Amniotic epithelial cell (primary cell): ENCODE data around the gene MRE11.

Source experiments
- DNase-seq: peaks from one replicate; pipeline ENCODE4 v3.0.0-alpha.2; 2010; ENCODE audit warnings: low read depth

The MRE11 gene

DNA sequence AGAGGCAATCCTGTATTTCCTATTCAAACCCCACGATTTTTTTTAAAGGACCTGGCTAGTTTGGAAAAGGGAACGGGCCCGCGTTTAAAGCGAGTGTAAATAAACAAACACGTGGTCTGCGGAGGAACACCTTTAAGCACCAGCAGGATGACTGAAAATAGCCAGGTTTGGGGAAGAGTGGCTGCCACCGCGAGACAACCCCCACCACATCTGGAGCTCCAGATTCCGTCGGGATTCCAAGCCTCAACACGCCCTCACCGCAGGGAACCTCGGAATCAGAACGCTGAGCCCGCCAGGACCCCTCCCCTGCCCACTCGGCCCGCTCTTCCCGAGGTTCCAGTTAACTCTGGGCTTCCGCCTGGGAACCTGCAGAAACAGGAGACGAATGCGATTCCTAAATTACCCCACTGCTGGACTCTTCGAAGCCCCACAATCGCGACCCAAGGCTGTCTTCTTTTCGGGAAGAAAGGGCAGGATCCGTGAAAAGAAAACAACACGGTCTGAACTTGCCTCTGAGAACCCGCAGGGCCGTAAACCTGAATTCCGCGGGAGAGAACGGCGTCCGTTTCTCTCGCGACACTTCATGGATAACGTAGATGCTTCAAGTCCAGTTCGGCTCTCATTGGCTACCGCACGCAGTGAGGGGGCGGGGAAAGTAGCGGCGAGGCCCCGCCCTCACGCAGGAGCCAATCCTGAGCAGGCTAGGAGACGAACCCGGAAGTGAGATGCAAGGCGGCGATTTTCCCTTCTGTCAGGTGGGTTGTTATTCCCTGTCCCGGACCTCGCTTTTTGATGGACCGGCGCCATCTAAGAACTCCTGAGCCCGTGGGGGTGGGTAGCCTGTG, at the start of gene MRE11, which contains the start of gene ANKRD49:
Gene MRE11, minus strand, starts transcription at position 564 of the 845 bp plus-strand sequence. CDS start 1,043 bp downstream, outside the sequence.
Gene ANKRD49, plus strand, starts transcription at position 704 of the 845 bp plus-strand sequence. CDS start 2,710 bp downstream, outside the sequence.
- DNase-seq, result peak; percentile 97

DNA sequence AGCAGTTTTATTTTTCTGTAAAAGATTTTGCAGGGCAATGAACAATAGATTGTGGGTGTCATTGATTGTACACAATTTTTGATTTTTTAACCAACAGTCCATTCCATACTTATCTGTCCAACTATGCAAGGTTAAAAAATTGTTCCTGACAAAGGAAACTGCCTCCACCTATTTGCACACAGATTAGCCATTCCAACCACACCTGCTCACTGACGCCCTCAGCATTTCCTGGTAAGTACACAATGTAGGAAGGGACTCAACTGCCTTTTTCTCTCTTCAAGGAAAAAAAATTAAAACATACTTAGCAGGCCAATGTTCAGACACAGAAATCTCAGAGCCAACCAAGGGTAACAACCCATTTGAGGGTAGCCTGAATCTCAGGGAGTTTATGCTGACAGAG, 45.8 kb upstream of the MRE11 start:
- no peak for DNase-seq

- DNase-seq, result peak; percentile 77
Observed at GRCh38 chr11:94537031-94537600, 43.5 kb upstream of the MRE11 start.

- no peak for DNase-seq
Observed at GRCh38 chr11:94536386-94536785, 42.7 kb upstream of the MRE11 start.

GRCh38 chr11:94533696-94534630, 40.3 kb upstream of the MRE11 start:
- no peak for DNase-seq

DNA sequence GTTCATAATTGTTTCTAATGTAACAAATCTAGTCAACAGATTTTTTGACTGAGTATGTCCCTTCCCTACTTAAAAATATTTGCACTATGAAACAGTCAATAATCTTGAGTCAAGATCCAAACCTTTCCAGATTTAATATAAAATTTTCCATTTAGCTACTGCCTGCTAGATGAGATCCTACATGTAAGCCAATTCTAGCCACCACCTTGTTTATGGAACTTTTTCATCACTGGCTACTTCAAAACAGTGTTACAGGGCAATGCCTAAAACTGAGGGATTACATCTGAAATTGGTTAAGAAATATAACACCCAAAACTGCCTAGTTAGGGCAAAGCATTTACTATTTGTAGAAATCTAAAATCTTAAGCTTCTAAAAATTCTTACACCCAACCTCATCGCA, 39.6 kb upstream of the MRE11 start:
- no peak for DNase-seq

GRCh38 chr11:94532211-94532610, 38.6 kb upstream of the MRE11 start:
- no peak for DNase-seq

DNA sequence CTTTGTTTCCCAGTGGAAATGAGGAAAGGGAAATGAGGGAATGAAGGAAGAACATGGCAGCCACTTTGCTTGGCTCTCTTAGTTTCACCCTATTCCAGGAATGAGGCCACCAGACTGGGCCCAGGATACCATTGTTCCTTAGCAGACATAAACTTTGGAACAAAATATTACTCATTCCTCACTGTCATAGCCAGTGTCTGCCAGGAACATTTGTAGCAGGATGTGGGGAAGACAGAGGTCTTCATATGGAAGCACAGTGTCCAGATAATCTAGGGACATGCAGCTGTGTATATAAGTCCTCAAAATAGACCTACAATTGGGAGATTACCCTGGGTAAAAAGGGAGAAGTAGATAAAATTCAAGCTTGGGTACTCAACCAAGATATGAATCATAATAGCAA, 34.9 kb upstream of the MRE11 start:
- DNase-seq, result no peak

DNA sequence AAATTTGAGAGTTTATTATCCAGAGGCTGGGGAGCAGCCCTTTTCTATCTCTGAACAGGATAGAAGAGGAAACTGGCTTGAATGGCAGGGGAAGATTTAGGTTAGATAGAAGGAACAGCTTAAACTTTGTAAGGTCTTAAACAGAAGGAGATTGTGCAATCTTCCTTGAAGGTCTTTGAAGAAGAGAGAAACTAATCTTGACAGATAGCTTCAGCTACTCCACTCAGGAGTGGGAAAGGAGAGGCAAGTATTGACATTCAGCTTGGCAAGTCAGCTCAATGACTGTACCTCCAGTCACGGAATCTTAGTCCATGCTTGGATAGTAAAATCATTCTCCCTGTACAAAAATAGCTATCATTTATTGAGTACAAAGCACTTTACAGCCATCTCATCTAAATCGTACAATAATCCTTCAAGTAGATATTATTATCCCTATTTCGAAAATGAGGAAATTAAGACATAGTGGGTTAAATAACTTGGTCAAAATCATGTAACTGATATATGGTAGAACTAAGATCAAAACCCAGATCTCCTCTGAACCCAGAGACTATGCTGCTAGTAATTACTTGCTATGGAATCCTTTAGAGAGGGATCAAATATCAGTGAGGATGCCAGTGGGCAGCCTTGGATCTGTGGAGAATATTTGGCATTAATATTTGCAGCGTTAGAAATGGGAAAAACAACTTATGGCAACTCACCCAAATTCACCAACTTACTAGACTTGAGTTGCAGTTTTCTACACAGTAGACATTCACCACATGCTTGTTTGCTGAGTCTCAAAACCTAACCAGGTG, 33.2 kb upstream of the MRE11 start:
- peak; percentile 30 for DNase-seq

DNA sequence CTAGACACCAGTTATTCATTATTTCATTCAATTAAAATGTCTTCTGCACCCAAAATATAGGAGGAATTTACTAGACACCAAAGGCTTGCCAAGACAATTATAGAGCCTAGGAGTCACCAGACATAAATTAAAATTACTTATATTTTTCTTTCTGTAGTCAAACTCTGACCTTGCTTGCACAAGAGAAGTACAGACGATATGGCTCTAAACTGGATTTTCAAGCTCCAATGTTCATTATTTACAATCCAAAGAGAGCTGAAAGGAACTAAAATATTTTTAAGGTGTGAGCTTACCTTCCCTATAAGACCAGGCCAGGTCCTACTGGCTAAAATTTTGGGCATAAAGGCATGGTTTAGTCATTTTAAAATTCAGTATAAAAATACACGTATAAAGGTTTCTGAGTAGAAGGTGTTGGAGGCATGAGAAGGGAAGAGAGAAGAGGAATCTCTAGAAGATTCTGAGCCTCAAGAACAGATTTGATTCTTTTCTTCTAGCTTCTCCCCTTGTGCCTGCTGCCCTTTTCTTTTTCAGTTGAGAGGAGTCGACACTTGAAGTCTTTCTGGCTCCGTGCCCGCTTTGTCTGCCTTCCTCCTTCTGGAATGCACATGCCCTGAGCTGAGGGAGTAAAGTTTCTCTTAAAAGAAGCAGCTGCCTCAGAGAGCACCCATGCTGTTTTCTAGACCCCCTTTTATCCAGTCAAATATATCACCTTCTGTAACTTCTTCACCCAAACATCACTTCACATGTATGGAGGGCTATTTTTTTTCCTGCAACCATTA, 32.1 kb upstream of the MRE11 start:
- DNase-seq, result peak; percentile 60

- no peak for DNase-seq
Observed at GRCh38 chr11:94524341-94524740, 30.7 kb upstream of the MRE11 start.

DNA sequence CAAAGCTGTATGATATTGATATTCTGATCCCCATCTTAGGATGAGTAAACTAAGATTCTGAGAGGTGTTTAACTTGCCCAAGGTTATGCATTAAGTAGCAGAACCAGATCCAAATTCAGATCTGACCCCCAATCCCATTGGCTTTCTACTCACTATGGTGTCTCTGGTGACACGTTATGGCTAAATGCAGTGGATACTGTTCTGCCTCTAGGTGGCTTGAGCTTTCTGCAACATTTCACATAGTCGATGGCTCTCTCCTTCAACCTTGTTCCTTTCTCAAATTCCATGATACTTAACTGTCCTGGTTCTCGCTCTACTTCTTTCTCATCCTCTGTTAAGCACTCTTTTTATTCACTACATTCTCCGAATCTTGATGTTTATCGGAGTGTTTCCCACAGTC, 28.0 kb upstream of the MRE11 start:
- peak; percentile 20 for DNase-seq

- DNase-seq, result peak; percentile 21
Observed at GRCh38 chr11:94519478-94520084, 25.9 kb upstream of the MRE11 start.

GRCh38 chr11:94518300-94518699, 24.7 kb upstream of the MRE11 start:
- DNase-seq, result no peak

DNA sequence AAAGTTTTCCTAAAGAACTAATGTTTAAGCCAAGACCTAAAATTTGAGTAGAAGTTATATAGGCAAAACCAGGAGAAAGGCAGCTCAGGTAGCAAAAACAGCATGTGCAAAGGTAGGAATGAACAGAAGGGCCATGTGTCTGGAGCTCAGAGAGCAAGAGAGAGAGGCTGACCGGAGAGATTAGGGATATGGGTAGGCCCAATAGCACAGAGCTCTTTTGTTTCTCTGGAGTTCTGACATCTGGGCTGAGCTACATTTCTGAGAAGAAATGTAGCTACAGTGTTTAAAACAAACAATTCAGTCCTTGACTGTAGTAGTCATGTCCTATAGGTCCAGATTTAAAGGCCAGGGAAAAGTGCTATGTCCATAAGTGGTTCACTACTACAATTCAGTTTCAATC, 23.1 kb upstream of the MRE11 start:
- DNase-seq, result no peak

- no peak for DNase-seq
Observed at GRCh38 chr11:94515398-94515797, 21.8 kb upstream of the MRE11 start.

GRCh38 chr11:94513091-94513490, 19.4 kb upstream of the MRE11 start:
- DNase-seq, result no peak

DNA sequence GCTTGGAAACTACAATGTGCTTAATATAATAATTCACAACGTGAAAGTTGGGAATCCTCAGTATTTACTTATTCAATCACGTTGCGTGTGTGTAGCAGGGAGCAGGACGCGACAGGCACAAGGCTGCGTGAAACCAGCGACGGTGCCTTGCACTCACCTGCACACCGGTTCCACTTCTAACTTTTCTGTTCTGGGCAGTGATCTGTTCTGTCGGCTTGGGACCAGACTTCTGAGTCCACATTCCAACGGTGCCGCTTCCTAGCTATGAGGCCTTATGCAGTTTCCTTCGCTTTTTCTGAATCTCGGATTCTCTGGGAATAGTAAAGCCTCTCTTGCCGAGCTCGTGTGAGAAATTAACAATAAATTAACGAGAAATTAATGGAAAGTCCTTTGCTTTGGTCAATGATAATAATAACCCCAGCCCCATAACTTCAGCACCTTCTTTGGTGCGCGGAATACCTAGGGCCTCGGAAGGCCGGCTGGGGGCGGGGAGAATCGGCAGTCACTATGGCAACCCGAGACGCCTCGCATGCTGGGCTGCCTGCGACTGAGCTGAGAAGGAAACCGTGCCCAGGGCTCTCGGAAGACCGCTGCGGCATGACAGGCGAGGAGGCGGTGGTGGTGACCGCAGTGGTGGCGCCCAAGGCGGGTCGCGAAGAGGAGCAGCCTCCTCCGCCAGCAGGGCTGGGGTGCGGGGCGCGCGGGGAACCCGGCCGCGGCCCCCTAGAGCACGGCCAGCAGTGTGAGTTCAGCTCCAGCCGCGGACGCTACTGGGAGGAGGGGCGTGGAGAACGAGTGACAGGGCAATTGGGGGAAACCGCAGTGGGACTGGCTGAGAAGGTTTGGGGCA, 18.5 kb upstream of the MRE11 start, which contains the start of gene C11orf97:
Gene C11orf97, plus strand, starts transcription at position 530 of the 850 bp plus-strand sequence. Its CDS starts 68 bp downstream, at position 598.
- DNase-seq, result peak; percentile 27

GRCh38 chr11:94507485-94507884, 13.8 kb upstream of the MRE11 start:
- DNase-seq, result peak; percentile 21
